HG02870 (cell line): Measurements from ENCODE around the gene L1CAM.

ENCODE experiments used
- ATAC-seq: cut with Tn5 transposase; IDR thresholded peaks from one replicate; pipeline ENCODE4 v1.9.1; 2021; ENCODE audit warnings: mild to moderate bottlenecking, moderate library complexity; ENCODE audit not compliant: unreplicated experiment

Gene L1CAM

GRCh38 chrX:153925739-153926551 lies 40.0 kb upstream of the L1CAM start, which contains the start of gene ARHGAP4:
Gene ARHGAP4 (minus strand): TSS chrX:153926264. CDS start chrX:153926202, 62 bp downstream.
- ATAC-seq, result no peak

- no peak for ATAC-seq
These were observed 39.4 kb upstream of the L1CAM start for GRCh38 chrX:153925387-153925738.

- no peak for ATAC-seq
These were observed 38.3 kb upstream of the L1CAM start for GRCh38 chrX:153924149-153924861.

GRCh38 chrX:153922932-153923857 lies 37.2 kb upstream of the L1CAM start:
- no peak for ATAC-seq

GRCh38 chrX:153921511-153922446 lies 35.8 kb upstream of the L1CAM start:
- no peak for ATAC-seq

GRCh38 chrX:153921070-153921469 lies 35.1 kb upstream of the L1CAM start:
- ATAC-seq, result no peak

- ATAC-seq, result no peak
These were observed 34.6 kb upstream of the L1CAM start for GRCh38 chrX:153920546-153920945.

GRCh38 chrX:153919281-153919680 lies 33.3 kb upstream of the L1CAM start:
- no peak for ATAC-seq

GRCh38 chrX:153917869-153918268 lies 31.9 kb upstream of the L1CAM start:
- ATAC-seq, result no peak

GRCh38 chrX:153913701-153914100 lies 27.7 kb upstream of the L1CAM start:
- no peak for ATAC-seq

GRCh38 chrX:153913211-153913610 lies 27.2 kb upstream of the L1CAM start:
- ATAC-seq, result no peak

- ATAC-seq, result no peak
These were observed 25.8 kb upstream of the L1CAM start for GRCh38 chrX:153911798-153912197.

GRCh38 chrX:153910446-153910845 lies 24.5 kb upstream of the L1CAM start:
- no peak for ATAC-seq

GRCh38 chrX:153909980-153910360 lies 24.0 kb upstream of the L1CAM start:
- no peak for ATAC-seq

GRCh38 chrX:153909024-153909979 lies 23.3 kb upstream of the L1CAM start:
- peak; percentile 42 for ATAC-seq

- no peak for ATAC-seq
These were observed 22.4 kb upstream of the L1CAM start for GRCh38 chrX:153908219-153908860.

- no peak for ATAC-seq
These were observed 21.5 kb upstream of the L1CAM start for GRCh38 chrX:153907456-153907855.

GRCh38 chrX:153906126-153906917 lies 20.3 kb upstream of the L1CAM start:
- no peak for ATAC-seq
